KBM-7 (cell line): Measurements from ENCODE around the gene AVL9.
A peak's percentile ranks its signal among the peaks of the same experiment; 100 is the strongest.

ENCODE experiments used
- DNase-seq: peaks from one replicate; pipeline ENCODE4 v3.0.0-alpha.2; 2015
- in situ Hi-C: fragments of 300-500 bp; cut with MboI; formaldehyde crosslinking; loops from 2 replicates; pipeline ENCODE4 v1.14.3; 2020; ENCODE audit warnings: low sequenced_read_pairs, low pct_unique_long_range_greater_than_20kb, mixed read lengths

AVL9 gene

DNA sequence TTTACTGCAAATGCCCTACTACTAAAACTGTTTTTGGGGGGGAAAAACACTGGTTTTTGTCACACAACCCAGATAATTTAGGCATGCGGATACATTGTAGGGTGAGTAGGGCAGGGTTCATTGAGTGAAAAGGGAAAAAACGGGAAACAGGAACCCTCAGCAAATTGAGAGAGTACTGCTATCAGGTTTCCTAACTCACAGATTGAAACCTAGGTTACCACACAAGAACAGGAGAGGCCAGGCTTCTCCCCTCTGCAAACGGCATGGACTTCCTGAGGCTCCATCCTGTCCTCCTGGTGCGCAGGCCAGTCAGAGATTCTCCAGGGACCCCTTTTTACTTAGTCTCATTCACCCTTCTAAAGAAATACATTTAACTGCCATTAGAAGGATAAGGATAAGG is 30.6 kb downstream of the AVL9 start:
- DNase-seq = no peak
- in situ Hi-C loops = no loop called here

GRCh38 chr7:32531402-32531801 is 36.1 kb downstream of the AVL9 start:
- in situ Hi-C loops = no loop called here
- DNase-seq = no peak

GRCh38 chr7:32532086-32532485 is 36.8 kb downstream of the AVL9 start:
- in situ Hi-C loops = no loop called here
- DNase-seq = no peak

DNA sequence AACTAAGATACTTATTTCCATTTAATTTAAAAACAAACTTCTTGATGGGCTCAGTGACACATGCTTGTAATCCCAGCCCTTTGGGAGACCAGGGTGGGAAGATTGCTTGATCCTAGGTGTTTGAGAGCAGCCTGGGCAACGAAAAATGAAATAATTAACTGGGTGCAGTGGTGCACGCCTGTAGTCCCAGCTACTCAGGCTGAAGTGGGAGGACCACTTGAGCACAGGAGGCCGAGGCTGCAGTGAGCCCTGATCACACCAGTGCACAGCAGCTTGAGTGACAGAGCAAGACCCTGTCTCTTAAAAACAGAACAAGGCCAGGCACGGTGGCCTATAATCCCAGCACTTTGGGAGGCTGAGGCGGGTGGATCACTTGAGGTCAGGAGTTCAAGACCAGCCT is 37.4 kb downstream of the AVL9 start:
- DNase-seq = no peak
- in situ Hi-C loops = no loop called here

DNA sequence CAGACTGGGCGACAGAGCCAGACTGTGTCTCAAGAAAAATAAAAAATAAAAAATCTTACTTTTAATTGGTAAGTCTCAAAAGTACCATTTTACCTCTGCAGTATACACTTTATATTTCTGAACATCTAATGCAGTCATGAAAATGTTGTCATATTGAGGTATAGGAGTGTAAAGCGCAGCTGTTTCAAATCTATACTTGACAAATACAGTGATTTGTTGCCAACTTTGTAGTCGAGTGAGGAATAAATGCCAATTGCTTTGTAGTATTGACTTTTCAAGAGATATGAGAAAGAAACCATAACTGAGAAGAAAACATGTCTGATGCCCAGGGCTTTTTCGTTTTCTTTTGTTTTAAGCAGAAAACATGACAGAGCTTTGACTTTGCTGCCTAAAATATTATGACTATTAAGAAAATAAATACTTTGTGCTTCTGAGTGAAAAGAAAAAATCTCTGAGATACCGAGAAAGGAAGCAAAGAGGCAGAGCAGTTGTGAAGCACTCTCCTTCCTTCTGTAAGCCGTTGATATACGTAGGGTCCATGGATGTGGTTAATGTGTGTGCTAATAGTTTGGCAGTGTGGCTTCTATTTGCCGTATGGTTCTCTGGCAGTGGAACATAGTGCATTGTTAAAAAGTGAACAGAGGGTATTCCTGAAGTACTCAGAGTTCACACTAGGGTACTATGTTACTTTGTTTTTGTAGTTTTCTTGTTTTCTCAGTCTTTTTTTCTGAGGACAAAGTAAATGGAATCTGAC is 38.2 kb downstream of the AVL9 start:
- in situ Hi-C loops = no loop called here
- DNase-seq = no peak

- in situ Hi-C loops = no loop called here
- DNase-seq = no peak
These were observed 39.9 kb downstream of the AVL9 start for GRCh38 chr7:32535162-32535702.

- no peak for DNase-seq
- in situ Hi-C loops = no loop called here
These were observed 40.7 kb downstream of the AVL9 start for GRCh38 chr7:32536016-32536415.

GRCh38 chr7:32536585-32536984 is 41.3 kb downstream of the AVL9 start:
- DNase-seq = no peak
- in situ Hi-C loops = no loop called here

DNA sequence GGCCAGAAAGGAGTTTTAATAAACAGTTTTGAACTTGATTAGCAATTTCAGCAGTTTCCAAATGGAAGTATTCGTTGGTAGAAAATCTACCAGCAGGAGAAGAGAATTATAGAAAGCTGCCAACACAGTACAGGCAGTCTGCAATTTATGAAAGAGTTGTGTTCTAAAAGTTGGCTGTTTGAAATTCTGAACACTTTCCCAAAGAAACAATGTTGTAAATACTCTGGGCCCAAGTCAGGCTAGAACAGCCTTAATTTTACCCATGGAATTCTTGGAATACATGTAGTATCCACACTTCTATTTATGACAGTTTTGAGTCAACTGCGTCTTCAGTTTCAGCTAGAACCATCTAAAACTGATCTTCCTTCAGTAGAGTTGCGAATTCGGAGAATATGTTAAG is 42.5 kb downstream of the AVL9 start:
- in situ Hi-C loops = no loop called here
- no peak for DNase-seq

DNA sequence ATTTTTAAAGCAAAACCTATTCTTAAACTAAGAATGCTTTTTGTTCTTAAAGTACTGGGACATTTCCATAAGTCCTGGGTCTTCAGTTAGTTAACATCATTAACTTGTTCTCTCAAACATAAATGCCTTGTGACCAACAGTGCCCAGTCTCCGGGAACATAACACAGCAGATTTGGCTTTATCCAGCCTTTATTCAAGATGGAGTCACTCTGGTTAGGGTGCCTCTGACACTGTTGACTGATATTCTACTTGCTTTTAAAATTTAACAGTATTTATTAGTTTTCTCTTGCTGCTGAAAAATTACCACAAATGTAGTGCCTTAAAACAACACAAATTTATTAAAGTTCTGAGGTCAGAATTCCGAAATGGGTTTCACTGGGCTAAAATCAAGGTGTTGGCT is 44.1 kb downstream of the AVL9 start:
- no peak for DNase-seq
- in situ Hi-C loops = no loop called here

DNA sequence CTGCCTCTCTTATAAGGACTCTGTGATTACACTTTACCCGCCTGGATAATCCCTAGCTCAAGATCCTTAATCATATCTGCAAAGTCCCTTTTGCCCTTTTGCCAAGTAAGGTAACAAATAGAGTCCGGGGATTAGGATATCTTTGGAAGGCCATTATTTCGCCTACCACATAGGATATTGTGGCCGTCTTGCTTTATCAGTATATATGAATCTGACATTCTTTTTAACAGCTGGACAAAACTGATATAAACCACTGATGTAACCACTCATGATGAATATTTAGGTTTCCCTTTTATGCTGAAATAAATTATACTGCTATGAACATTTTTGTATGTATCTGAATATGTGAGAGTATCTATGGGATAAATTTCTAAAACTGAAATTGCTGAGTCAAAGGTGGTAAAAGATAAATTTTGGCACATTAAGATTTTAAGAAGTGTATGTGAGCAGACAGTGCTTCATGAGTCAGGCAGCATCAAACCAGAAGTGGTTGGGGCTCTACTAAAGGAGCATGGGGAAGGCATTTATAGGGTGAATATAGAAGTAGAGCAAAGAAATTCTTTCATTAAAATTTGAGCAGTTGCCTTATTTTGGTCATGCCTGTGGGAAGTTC is 44.7 kb downstream of the AVL9 start:
- no peak for DNase-seq
- in situ Hi-C loops = no loop called here

DNA sequence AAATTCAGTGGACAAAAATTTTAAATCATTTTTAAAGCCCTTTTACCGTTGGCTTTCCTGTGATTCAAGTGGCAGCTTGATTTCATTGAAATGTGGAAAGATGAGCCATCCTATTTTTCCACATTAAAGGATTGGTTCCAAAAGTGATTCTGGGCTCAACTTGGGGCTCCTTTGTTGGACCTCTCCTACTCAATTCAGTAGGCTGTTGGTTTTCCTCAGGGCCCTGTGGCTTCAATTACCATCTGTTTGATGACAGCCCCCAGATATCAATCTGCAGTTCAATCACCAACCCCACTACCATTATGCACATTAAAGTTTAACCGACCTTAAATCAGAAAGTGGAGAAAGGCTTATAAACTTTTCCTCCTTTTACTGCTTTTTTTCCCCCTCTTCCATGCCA is 47.3 kb downstream of the AVL9 start:
- in situ Hi-C loops = no loop called here
- no peak for DNase-seq

DNA sequence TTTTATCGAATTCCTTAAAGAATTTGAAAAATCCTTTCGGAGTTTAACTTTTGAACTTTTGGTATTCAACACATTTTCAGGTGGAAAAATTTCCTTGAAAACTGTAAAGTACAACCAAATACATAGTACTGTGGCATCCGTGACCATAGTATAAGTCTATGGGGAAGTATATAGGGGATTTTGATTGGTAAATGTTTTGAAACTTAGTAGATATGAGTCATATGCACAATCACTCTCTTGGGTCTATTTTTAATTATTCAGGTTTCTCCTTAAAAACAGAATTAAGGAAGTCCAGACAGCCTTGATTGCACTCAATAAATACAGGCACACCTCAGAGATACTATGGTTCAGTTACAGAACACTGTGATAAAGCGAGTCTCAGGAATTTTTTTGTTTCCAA is 64.2 kb downstream of the AVL9 start:
- in situ Hi-C loops = no loop called here
- DNase-seq = no peak

DNA sequence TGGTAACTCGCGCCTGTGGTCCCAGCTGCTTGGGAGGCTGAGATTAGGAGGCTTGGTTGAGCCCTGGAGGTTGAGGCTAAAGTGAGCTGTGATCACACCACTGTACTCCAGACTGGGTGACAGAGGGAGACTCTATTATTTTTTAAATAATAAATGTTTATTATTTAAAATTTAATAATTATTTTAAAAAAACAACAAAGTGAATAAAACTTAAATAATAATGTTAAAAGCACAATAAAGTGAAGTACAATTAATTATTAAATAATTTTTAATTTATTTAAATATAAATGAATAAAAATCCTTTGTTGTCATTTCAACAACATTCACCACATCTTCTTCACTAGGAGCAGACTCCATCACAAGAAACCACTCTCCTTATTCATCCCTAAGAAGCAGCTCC is 64.8 kb downstream of the AVL9 start:
- DNase-seq = no peak
- in situ Hi-C loops = no loop called here

DNA sequence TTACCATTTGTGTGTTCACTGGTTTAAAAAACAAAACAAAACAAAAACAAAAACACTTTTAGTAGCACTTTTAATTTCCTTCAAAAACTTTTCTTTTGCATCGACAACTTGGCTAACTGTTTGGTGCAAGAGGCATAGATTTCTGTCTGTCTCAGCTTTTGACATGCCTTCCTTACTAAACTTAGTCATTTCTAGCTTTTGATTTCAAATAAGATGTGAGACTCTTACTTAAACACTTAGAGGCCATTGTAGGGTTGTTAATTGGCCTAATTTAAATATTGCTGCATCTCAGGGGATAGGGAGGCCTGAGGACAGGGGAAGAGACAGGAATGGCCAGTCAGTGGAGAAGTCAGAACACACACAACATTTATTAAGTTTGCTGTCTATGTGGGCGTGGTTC is 66.3 kb downstream of the AVL9 start:
- no peak for DNase-seq
- in situ Hi-C loops = no loop called here

GRCh38 chr7:32564542-32564941 is 69.3 kb downstream of the AVL9 start:
- peak; percentile 40 for DNase-seq
- in situ Hi-C loops = no loop called here

- DNase-seq = no peak
- in situ Hi-C loops = no loop called here
These were observed 74.3 kb downstream of the AVL9 start for GRCh38 chr7:32569388-32570289.

- in situ Hi-C loops = no loop called here
- DNase-seq = no peak
These were observed 77.9 kb downstream of the AVL9 start for GRCh38 chr7:32573110-32573687.

- in situ Hi-C loops = no loop called here
- no peak for DNase-seq
These were observed 79.3 kb downstream of the AVL9 start for GRCh38 chr7:32574626-32575025.

DNA sequence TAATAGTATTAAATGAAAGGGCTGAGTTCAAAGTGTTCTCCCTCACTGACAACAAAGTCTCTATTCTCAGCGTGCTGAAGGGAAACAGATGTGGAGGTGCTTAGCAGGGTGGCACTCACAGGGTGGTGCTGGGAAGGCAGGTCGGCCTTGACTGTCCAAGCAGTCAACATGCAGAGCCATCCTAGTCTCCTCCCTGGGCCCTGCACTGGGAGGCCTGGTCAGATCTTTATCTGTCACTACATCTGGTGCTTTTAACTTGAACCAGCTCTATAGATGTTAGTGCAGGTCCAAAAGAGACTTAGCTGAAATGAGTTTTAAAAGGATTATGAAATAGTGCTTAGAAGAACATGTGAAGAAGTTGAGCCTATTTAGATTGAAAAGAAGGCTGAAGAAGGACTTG is 82.1 kb downstream of the AVL9 start:
- no peak for DNase-seq

More for the DNA sequence above, 82.1 kb downstream of the AVL9 start:
- in situ Hi-C loops = no loop called here
